Stomach (tissue), 4 donors: ENCODE data around the gene RGS3.

ENCODE experiments used
- CTCF ChIP-seq, 7 experiments: fragments of 450-650 bp in 4 of 7; fragments of 200-600 bp in 3 of 7; sonication (generic) in 3 of 7; IDR thresholded peaks; one replicate each; pipeline ENCODE4 v1.5.1; 2016 to 2019; ENCODE audit warnings: antibody characterized with exemption in 7 of 7, control low read depth in 2 of 7, mild to moderate bottlenecking in 1 of 7
- EP300 ChIP-seq: sonication (generic); formaldehyde crosslinking; IDR thresholded peaks from one replicate; pipeline ENCODE4 v1.6.1; 2017; ENCODE audit warnings: antibody characterized with exemption
- POLR2A ChIP-seq, 4 donors: fragments of 450-650 bp; IDR thresholded peaks; one replicate each; pipeline ENCODE4 v1.6.1; 2016; ENCODE audit warnings: antibody characterized with exemption in 4 of 4, control low read depth in 2 of 4, mild to moderate bottlenecking in 1 of 4, moderate library complexity in 1 of 4
- POLR2AphosphoS5 ChIP-seq, 3 donors: sonication (generic); formaldehyde crosslinking; IDR thresholded peaks; one replicate each; pipeline ENCODE4 v1.6.1; 2016; ENCODE audit warnings: antibody characterized with exemption in 3 of 3

DNA sequence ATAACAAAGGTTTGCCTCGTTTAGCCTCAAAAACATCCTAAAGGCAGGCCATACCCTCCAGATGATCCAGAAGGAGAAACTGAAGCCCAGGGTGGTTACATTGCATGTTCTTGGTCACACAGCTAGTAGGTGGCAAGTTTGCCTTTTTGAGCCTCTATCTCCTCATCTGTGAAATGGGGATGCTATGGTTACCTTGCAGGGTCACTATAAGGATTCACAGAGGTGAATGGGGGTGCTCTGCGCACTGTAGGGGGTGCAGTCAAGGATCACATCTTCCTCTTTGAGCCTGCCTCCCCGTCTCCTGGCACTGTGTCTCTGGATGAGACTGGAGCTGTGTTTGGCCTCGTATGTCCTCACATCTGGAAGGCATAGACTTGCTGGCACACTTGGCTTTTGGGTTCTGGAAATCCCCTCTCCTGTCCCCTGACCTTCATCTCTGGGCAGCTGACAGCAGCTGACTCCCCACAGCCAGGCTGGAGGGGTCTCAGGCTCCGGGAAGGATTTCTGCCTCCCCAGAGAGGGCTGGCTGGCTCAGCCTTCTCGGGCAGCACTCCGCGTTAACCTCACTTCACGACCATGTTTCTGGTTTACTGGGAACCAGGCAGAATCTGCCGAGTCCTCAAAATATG, 167.7 kb downstream of the RGS3 start:
- TF ChIP-seq CTCF (IDR thresholded peaks at IDR 0.05) (no peak), POLR2A (IDR thresholded peaks at IDR 0.05) (no peak), POLR2AphosphoS5 (IDR thresholded peaks at IDR 0.05) (no peak), EP300 (no peak)
